AG04449 (cell line): ENCODE measurements around the gene TPP2.

Experiments used
- CTCF ChIA-PET: fragments of 350-600 bp; formaldehyde crosslinking; extraction: SDS; loops from one replicate; lab custom pipeline; 2021; ENCODE audit warnings: antibody characterized with exemption; lab: Yijun Ruan, JAX
- POLR2A ChIA-PET: fragments of 400-600, 350-600 bp; formaldehyde crosslinking; extraction: SDS; loops from one replicate; lab custom pipeline; 2020; ENCODE audit warnings: antibody characterized with exemption, inconsistent platforms; lab: Yijun Ruan, JAX
- DNase-seq: peaks from one replicate; pipeline ENCODE4 v3.0.0-alpha.2; 2010; ENCODE audit warnings: low read depth, low spot score
- H3K4me3 ChIP-seq: 2 replicates; pipeline ENCODE4 v1.5.1; 2011; ENCODE audit warnings: low read depth, mild to moderate bottlenecking, control low read depth, low read length
- TF ChIP-seq, protein P1 (sequence below): IDR thresholded peaks from one replicate; pipeline ENCODE4 v1.5.1; 2011; ENCODE audit warnings: mild to moderate bottlenecking, moderate library complexity, low read length, control low read depth, inconsistent platforms; ENCODE audit not compliant: insufficient read depth; ENCODE audit errors: missing control alignments

TPP2 gene

DNA sequence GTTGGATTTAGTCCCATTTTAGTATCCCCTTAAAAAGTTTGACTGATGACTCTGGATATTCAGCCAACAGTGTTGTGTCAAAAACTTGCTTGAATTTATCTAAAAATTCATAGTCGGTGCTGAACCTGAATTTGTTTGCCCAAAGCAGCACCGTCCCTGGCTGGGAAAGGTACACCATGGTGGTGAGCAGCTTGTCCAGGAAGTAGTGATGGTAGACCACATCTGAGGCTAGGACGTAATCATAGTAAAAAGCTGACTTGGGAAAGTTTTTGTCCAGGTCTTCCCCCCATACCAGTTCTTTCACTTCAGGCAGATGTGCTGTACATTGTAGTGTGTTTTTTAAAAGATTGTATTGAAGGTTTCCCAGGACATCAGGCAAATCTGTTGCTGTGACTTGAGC, 89.2 kb downstream of the TPP2 start:
- DNase-seq, result no peak
- ChIA-PET POLR2A (no interaction called here), CTCF (interaction anchor here (0.8 kb wide), 1 partner anchor 29 kb away, joined by 3 read pairs; no protein-coding TSS in a partner anchor)
- TF ChIP-seq, protein P1, sequence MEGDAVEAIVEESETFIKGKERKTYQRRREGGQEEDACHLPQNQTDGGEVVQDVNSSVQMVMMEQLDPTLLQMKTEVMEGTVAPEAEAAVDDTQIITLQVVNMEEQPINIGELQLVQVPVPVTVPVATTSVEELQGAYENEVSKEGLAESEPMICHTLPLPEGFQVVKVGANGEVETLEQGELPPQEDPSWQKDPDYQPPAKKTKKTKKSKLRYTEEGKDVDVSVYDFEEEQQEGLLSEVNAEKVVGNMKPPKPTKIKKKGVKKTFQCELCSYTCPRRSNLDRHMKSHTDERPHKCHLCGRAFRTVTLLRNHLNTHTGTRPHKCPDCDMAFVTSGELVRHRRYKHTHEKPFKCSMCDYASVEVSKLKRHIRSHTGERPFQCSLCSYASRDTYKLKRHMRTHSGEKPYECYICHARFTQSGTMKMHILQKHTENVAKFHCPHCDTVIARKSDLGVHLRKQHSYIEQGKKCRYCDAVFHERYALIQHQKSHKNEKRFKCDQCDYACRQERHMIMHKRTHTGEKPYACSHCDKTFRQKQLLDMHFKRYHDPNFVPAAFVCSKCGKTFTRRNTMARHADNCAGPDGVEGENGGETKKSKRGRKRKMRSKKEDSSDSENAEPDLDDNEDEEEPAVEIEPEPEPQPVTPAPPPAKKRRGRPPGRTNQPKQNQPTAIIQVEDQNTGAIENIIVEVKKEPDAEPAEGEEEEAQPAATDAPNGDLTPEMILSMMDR, result no peak
- H3K4me3 ChIP-seq, result no peak overlapping the region

DNA sequence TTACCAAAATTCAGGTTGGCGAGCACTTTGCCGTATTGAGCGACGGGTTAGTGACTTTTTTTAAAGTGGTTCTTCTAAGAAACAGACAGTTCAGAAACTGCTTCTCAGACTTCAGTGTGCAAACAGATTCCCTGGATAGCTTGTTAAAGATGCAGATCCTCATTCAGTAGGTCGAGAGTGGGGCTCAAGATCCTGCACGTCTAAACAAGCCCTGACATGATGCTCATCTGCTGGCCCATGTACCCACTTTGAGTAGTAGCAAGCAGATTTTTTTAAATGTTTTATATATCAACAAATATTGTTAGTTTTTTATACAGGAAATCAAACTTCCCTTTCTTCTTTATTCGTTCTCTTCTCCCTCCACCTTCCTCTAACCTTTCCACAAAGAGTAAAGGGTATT, 90.7 kb downstream of the TPP2 start:
- ChIA-PET POLR2A (no interaction called here), CTCF (no interaction called here)
- TF ChIP-seq, protein P1, result no peak
- H3K4me3 ChIP-seq, result no peak overlapping the region
- DNase-seq, result no peak

GRCh38 chr13:102688306-102688973, 91.7 kb downstream of the TPP2 start:
- ChIA-PET CTCF (interaction anchor here (1.1 kb wide), 1 partner anchor 36 kb away, joined by 3 read pairs; no protein-coding TSS in a partner anchor), POLR2A (no interaction called here)
- TF ChIP-seq, protein P1, result no peak
- no peak for DNase-seq
- H3K4me3 ChIP-seq, result no peak overlapping the region

DNA sequence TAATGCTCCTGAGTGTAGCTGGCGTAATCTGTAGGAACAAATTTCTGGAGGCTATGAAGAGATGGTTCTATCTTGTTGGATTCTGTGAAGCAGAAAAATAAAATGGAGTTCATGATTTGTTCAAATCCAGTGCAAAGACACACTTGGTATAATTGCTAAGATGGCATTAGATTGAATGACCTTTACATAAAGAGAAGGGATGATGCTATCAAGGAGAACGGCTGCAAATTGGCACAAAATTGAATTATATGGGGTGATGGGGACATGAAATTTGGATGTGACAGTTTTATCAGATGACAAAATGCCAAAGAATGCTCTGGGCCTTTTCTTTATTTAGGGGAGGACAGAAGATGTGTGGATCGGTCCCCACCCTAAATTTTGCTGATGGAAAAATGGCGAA, 94.1 kb downstream of the TPP2 start:
- TF ChIP-seq, protein P1, result no peak
- POLR2A ChIA-PET, result no interaction called here
- no peak for DNase-seq
- CTCF ChIA-PET, result interaction anchor here (1.6 kb wide), 1 partner anchor 12 kb away, joined by 7 read pairs; no protein-coding TSS in a partner anchor
- H3K4me3 ChIP-seq, result no peak overlapping the region

- DNase-seq, result no peak
- H3K4me3 ChIP-seq, result no peak overlapping the region
- TF ChIP-seq, protein P1, result no peak
- POLR2A ChIA-PET, result no interaction called here
- CTCF ChIA-PET, result interaction anchor here (0.9 kb wide), 1 partner anchor 32 kb away, joined by 3 read pairs; no protein-coding TSS in a partner anchor
These were observed 95.7 kb downstream of the TPP2 start for GRCh38 chr13:102692491-102692826.

DNA sequence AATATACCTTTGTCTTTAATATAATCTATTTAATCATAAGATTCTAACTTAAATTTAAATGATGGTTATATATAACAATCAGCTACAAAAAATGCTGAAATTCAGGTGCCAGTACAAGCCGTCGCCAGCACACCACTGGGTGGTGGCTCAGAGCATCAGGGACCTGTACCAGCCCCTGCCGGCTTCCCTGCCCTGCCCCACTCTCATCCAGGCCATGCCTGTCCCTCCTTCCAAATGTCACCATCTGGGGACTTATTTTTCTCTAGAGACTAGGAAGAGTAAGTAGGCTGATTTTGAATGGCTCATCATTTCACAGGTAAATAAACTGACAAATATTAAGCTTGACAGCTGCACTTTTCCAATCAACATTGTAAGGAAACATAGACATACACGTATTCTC, 96.5 kb downstream of the TPP2 start:
- no peak for DNase-seq
- CTCF ChIA-PET, result interaction anchor here (0.9 to 1.2 kb wide), 2 partner anchors 32 to 106 kb away, joined by 3 read pairs; no protein-coding TSS in a partner anchor
- POLR2A ChIA-PET, result no interaction called here
- no peak overlapping the region for H3K4me3 ChIP-seq
- TF ChIP-seq, protein P1, result no peak
